DND-41 (cell line): ENCODE results near the gene NRXN3.

ENCODE experiments used
- EZH2 ChIP-seq: IDR thresholded peaks from 3 replicates; pipeline ENCODE4 v1.6.1; 2012; ENCODE audit warnings: borderline replicate concordance, low read depth, mild to moderate bottlenecking, moderate library complexity, low read length, inconsistent platforms; ENCODE audit not compliant: severe bottlenecking
- TF ChIP-seq, protein P1 (sequence below): IDR thresholded peaks from 2 replicates; pipeline ENCODE4 v1.5.1; 2012; ENCODE audit warnings: borderline replicate concordance, low read length, moderate library complexity, mild to moderate bottlenecking; ENCODE audit not compliant: poor library complexity, severe bottlenecking; ENCODE audit errors: extremely low read depth

DNA sequence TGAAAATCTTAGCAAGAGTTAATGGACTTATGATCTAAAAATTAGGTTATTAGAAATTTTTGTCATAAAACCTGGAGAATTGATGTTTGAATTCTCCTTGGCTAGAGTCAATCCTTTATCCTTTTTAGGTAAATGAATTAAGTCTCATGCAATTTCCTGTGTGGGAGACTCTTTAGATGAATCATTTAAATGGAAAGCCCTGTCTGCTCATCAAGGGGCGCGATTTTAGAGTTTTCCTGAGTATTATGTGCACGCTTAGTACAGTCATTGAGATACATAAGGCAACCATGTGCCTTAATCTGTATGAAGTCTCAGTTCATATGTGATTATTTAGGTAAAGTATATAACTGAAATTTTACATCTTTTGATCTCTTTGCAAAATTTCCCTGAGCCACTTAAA, 974.7 kb downstream of the NRXN3 start:
- TF ChIP-seq, protein P1, sequence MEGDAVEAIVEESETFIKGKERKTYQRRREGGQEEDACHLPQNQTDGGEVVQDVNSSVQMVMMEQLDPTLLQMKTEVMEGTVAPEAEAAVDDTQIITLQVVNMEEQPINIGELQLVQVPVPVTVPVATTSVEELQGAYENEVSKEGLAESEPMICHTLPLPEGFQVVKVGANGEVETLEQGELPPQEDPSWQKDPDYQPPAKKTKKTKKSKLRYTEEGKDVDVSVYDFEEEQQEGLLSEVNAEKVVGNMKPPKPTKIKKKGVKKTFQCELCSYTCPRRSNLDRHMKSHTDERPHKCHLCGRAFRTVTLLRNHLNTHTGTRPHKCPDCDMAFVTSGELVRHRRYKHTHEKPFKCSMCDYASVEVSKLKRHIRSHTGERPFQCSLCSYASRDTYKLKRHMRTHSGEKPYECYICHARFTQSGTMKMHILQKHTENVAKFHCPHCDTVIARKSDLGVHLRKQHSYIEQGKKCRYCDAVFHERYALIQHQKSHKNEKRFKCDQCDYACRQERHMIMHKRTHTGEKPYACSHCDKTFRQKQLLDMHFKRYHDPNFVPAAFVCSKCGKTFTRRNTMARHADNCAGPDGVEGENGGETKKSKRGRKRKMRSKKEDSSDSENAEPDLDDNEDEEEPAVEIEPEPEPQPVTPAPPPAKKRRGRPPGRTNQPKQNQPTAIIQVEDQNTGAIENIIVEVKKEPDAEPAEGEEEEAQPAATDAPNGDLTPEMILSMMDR, result no peak
- no peak for TF ChIP-seq EZH2
